B cell (primary cell): Measurements from ENCODE around the gene ADAMTSL2. TPM values are rescaled to one million over a fixed set of nuclear protein-coding genes. Genes with fewer than 3 reads are reported as not detected.

ENCODE experiments used
- ATAC-seq: fragments of 200-7000 bp; cut with Tn5 transposase; one replicate; pipeline ENCODE4 v1.10.0; 2021; ENCODE audit warnings: low read depth, mild to moderate bottlenecking, moderate number of reproducible peaks, moderate library complexity
- CTCF ChIA-PET: fragments of 350-600 bp; sonication (Branson Sonifier 250); formaldehyde crosslinking; loops from one replicate; lab custom pipeline; 2021; ENCODE audit warnings: antibody characterized with exemption, inconsistent platforms; lab: Charles Lee
- POLR2A ChIA-PET: fragments of 350-600 bp; sonication (Branson Sonifier 250); formaldehyde crosslinking; loops from one replicate; lab custom pipeline; 2021; ENCODE audit warnings: antibody characterized with exemption; lab: Charles Lee
- DNase-seq: peaks from one replicate; pipeline ENCODE4 v3.0.0; 2013
- H2AFZ ChIP-seq: 2 replicates; pipeline ENCODE4 v1.6.1; 2012; ENCODE audit warnings: mild to moderate bottlenecking, low read depth, low read length; ENCODE audit not compliant: insufficient read depth, poor library complexity, severe bottlenecking
- H3K27ac ChIP-seq, 2 donors: 1 replicate in 1 of 2; 2 replicates in 1 of 2; pipeline ENCODE4 v1.5.1; 2012 to 2013; ENCODE audit warnings: low read length in 2 of 2, mild to moderate bottlenecking in 2 of 2, moderate library complexity in 1 of 2
- H3K27me3 ChIP-seq, 4 experiments: fragments of 200-600 bp in 1 of 4; sonication (generic) in 1 of 4; replicated peaks in 1 of 4; 1 replicate in 2 of 4; 2 replicates in 2 of 4; pipeline versions ENCODE4 v1.6.1 to v1.7.0; 2013 to 2016; ENCODE audit warnings: low read length in 3 of 4, mild to moderate bottlenecking in 2 of 4, mixed read lengths in 1 of 4, moderate library complexity in 1 of 4; ENCODE audit not compliant: insufficient read depth in 4 of 4, control insufficient read depth in 3 of 4; ENCODE audit errors: control extremely low read depth in 1 of 4
- H3K36me3 ChIP-seq, 2 experiments: replicated peaks in 1 of 2; 1 replicate in 1 of 2; 2 replicates in 1 of 2; pipeline versions ENCODE4 v1.6.1 to v1.7.1; 2013; ENCODE audit warnings: low read length in 1 of 2; ENCODE audit not compliant: insufficient read depth in 2 of 2, control insufficient read depth in 1 of 2; ENCODE audit errors: control extremely low read depth in 1 of 2, extremely low read depth in 1 of 2
- H3K4me1 ChIP-seq, 2 donors: fragments of 200-600 bp in 1 of 2; sonication (generic) in 1 of 2; 1 replicate in 1 of 2; 2 replicates in 1 of 2; pipeline versions ENCODE4 v1.5.1 to v1.6.1; 2013 to 2017; ENCODE audit warnings: low read length in 2 of 2; ENCODE audit not compliant: control insufficient read depth in 2 of 2, insufficient read depth in 2 of 2
- H3K4me2 ChIP-seq: replicated peaks from 2 replicates; pipeline ENCODE3; 2012; ENCODE audit warnings: mild to moderate bottlenecking, low read depth, low read length; ENCODE audit not compliant: poor library complexity, severe bottlenecking
- H3K4me3 ChIP-seq, 5 experiments: fragments of 200-600 bp in 1 of 5; sonication (generic) in 1 of 5; 1 replicate in 3 of 5; 2 replicates in 2 of 5; pipeline versions ENCODE4 v1.5.1 to v1.7.0; 2011 to 2016; ENCODE audit warnings: low read length in 4 of 5, mild to moderate bottlenecking in 4 of 5, low read depth in 2 of 5, control low read depth in 1 of 5, moderate library complexity in 1 of 5; ENCODE audit not compliant: insufficient read depth in 1 of 5; ENCODE audit errors: control extremely low read depth in 1 of 5, extremely low read depth in 1 of 5
- H3K79me2 ChIP-seq: fragments of 200-600 bp; sonication (generic); one replicate; pipeline ENCODE4 v1.6.0; 2016; ENCODE audit warnings: low read length; ENCODE audit not compliant: control insufficient read depth, insufficient read depth
- H3K9ac ChIP-seq: fragments of 200-600 bp; sonication (generic); 2 replicates; pipeline ENCODE4 v1.6.1; 2017; ENCODE audit warnings: mild to moderate bottlenecking, low read length, moderate library complexity
- H3K9me3 ChIP-seq, 3 donors: one replicate each; pipeline versions ENCODE4 v1.6.1 to v1.7.1; 2013; ENCODE audit warnings: low read length in 2 of 3; ENCODE audit not compliant: control insufficient read depth in 2 of 3, insufficient read depth in 1 of 3; ENCODE audit errors: control extremely low read depth in 1 of 3
- H4K20me1 ChIP-seq: 2 replicates; pipeline ENCODE4 v1.6.0; 2012; ENCODE audit warnings: mild to moderate bottlenecking, low read length; ENCODE audit not compliant: insufficient read depth, control insufficient read depth, poor library complexity, severe bottlenecking
- H3K27ac Mint-ChIP-seq: one replicate; pipeline ENCODE4 v1.8.0; 2021; ENCODE audit warnings: mixed read lengths
- H3K27me3 Mint-ChIP-seq: one replicate; pipeline ENCODE4 v1.8.0; 2021; ENCODE audit warnings: mixed read lengths
- H3K4me1 Mint-ChIP-seq: one replicate; pipeline ENCODE4 v1.8.0; 2021; ENCODE audit warnings: mixed read lengths
- H3K4me3 Mint-ChIP-seq: one replicate; pipeline ENCODE4 v1.8.0; 2021; ENCODE audit warnings: mixed read lengths
- H3K9me3 Mint-ChIP-seq: one replicate; pipeline ENCODE4 v1.8.0; 2022; ENCODE audit warnings: mixed read lengths; ENCODE audit not compliant: insufficient read depth
- CTCF ChIP-seq: fragments of 200-600 bp; IDR thresholded peaks from one replicate; pipeline ENCODE4 v1.8.0; 2022; ENCODE audit warnings: antibody characterized with exemption, mild to moderate bottlenecking
- EZH2 ChIP-seq: IDR thresholded peaks from 2 replicates; pipeline ENCODE4 v1.6.1; 2012; ENCODE audit warnings: borderline replicate concordance, low read depth, mild to moderate bottlenecking, moderate library complexity, low read length; ENCODE audit not compliant: insufficient read depth, poor library complexity, severe bottlenecking
- WGBS: methylation state at CpG from one replicate; pipeline ENCODE4 v1.1.5; 2013; ENCODE audit warnings: missing lambda C conversion rate; ENCODE audit not compliant: insufficient coverage; 5-methylcytosine and 5-hydroxymethylcytosine counted together
- intact Hi-C: fragments of 100-400 bp; cut with micrococcal nuclease; formaldehyde crosslinking; loops from one replicate; pipeline ENCODE4 v1.10.0; 2022
- polyA plus RNA-seq: library from polyadenylated mRNA; depleted of rRNA; stranded (reverse); fragments of >200 nt; gene quantifications from 2 replicates; pipeline ENCODE4 v1.2.3, GENCODE V29; 2012
- total RNA-seq, 2 donors: library from RNA; stranded (reverse); fragments of 120-200 nt in 1 of 2; gene quantifications; 1 replicate in 1 of 2; 2 replicates in 1 of 2; pipeline versions ENCODE4 v1.2.3 to v1.2.4, GENCODE V29; 2013 to 2022

Gene ADAMTSL2
- total and polyA plus RNA-seq, 2 donors (not counting 1 experiment from before 2014, with no cell fraction given) = 0.03 TPM; not detected in 1

DNA sequence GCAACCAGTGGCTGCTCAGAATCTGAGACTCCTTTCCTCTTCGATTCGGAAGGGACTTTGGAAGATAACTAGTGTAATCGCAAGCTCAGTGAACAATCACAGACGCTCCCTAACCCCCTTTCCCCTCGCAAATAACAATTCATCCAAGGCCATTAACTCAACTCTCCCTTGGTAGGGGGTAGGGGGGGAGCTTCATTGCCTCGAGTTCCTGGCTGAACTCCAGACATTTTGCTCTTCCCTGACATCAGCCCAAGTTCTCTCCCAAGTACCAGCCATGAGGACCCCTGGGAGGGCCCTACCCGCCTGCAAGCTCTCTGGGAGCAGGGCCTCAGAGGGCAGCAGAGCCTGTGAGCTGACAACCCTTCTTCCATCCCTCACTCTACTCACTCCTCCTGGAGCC lies 66.2 kb downstream of the ADAMTSL2 start:
- no peaks in the 10 kb centered on the region for H4K20me1 ChIP-seq
- H3K9ac ChIP-seq = no peak overlapping the region
- 98% methylated on average over 3 of the region's 7 CpGs for WGBS
- peaks cover 23% of the 10 kb centered on the region for H3K27me3 Mint-ChIP-seq
- peaks cover 0 to 26% (median 0%) of the 10 kb centered on the region in 4 experiments for H3K27me3 ChIP-seq
- no peak overlapping the region for H3K27ac Mint-ChIP-seq
- H3K4me1 Mint-ChIP-seq = peaks cover 7% of the 10 kb centered on the region
- no peak overlapping the region for H3K4me3 ChIP-seq
- ATAC-seq (no peak), DNase-seq (no peak)
- ChIA-PET POLR2A (no interaction called here), CTCF (no interaction called here)
- no peak overlapping the region for H2AFZ ChIP-seq
- H3K79me2 ChIP-seq = no peaks in the 10 kb centered on the region
- H3K4me3 Mint-ChIP-seq = no peak overlapping the region
- TF ChIP-seq EZH2 (no peak), CTCF (no peak)
- peaks cover 1 to 35% (median 19%) of the 10 kb centered on the region in 3 donors for H3K9me3 ChIP-seq
- H3K36me3 ChIP-seq = no peaks in the 10 kb centered on the region
- H3K4me2 ChIP-seq = no peak overlapping the region
- no peak overlapping the region for H3K27ac ChIP-seq
- intact Hi-C loops = no loop called here
- peaks cover 7% of the 10 kb centered on the region for H3K9me3 Mint-ChIP-seq
- no peaks in the 10 kb centered on the region for H3K4me1 ChIP-seq

GRCh38 chr9:133601746-133602145 lies 67.2 kb downstream of the ADAMTSL2 start:
- TF ChIP-seq EZH2 (no peak), CTCF (no peak)
- POLR2A ChIA-PET = no interaction called here
- intact Hi-C loops = no loop called here
- Histone ChIP-seq H3K79me2 (no peaks in the 10 kb centered on the region), H3K9ac (no peak overlapping the region), H3K4me3 (no peak overlapping the region), H3K9me3 (peaks cover 1 to 25% (median 15%) of the 10 kb centered on the region in 3 donors), H2AFZ (no peak overlapping the region), H3K27me3 (peaks cover 0 to 33% (median 0%) of the 10 kb centered on the region in 4 experiments), H3K4me2 (no peak overlapping the region), H3K36me3 (no peaks in the 10 kb centered on the region), H3K4me1 (no peaks in the 10 kb centered on the region), H3K27ac (no peak overlapping the region), H4K20me1 (no peaks in the 10 kb centered on the region)
- Mint-ChIP-seq H3K4me1 (peaks cover 7% of the 10 kb centered on the region), H3K9me3 (peaks cover 7% of the 10 kb centered on the region), H3K27me3 (peaks cover 30% of the 10 kb centered on the region), H3K4me3 (no peak overlapping the region), H3K27ac (no peak overlapping the region)
- ATAC-seq (no peak), DNase-seq (no peak)
- WGBS = 88% methylated on average over 7 of the region's 10 CpGs
- CTCF ChIA-PET = no interaction called here
